Gastrocnemius medialis (tissue), 4 donors: ENCODE results near the gene HGD.

ENCODE experiments used
- CTCF ChIP-seq, 5 experiments: fragments of 450-650 bp in 3 of 5; fragments of 200-600 bp in 2 of 5; sonication (generic) in 2 of 5; IDR thresholded peaks in 4 of 5; conservative IDR thresholded peaks in 1 of 5; 1 replicate in 4 of 5; 2 replicates in 1 of 5; pipeline ENCODE4 v1.5.1; 2016 to 2019; ENCODE audit warnings: antibody characterized with exemption in 5 of 5, mild to moderate bottlenecking in 3 of 5, moderate library complexity in 3 of 5
- POLR2A ChIP-seq, 2 donors: fragments of 450-650 bp; IDR thresholded peaks; one replicate each; pipeline ENCODE4 v1.6.1; 2017; ENCODE audit warnings: antibody characterized with exemption in 2 of 2, mild to moderate bottlenecking in 2 of 2, moderate library complexity in 2 of 2

GRCh38 chr3:120625159-120625586 lies 56.9 kb downstream of the HGD start:
- TF ChIP-seq CTCF (IDR thresholded peaks at IDR 0.05 in 4 of 5, conservative IDR thresholded peaks at IDR 0.05 in 1 of 5) (no peak), POLR2A (IDR thresholded peaks at IDR 0.05) (no peak)
